HL-60 (cell line): ENCODE results near the gene CNKSR2.

Experiments
- GABPA ChIP-seq: IDR thresholded peaks from 2 replicates; pipeline ENCODE4 v1.6.1; 2012; ENCODE audit warnings: low read depth
- POLR2AphosphoS5 ChIP-seq: IDR thresholded peaks from 2 replicates; pipeline ENCODE4 v1.6.1; 2012; ENCODE audit warnings: low read depth
- REST ChIP-seq: IDR thresholded peaks from 2 replicates; pipeline ENCODE4 v1.6.1; 2012; ENCODE audit warnings: low read depth; ENCODE audit not compliant: insufficient replicate concordance
- SPI1 ChIP-seq: IDR thresholded peaks from 2 replicates; pipeline ENCODE4 v1.6.1; 2012; ENCODE audit warnings: low read depth, mild to moderate bottlenecking, borderline replicate concordance
- TF ChIP-seq, protein P1 (sequence below): IDR thresholded peaks from one replicate; pipeline ENCODE4 v1.5.1; 2011; ENCODE audit warnings: low read length, control low read depth, inconsistent platforms; ENCODE audit not compliant: insufficient read depth

- TF ChIP-seq, protein P1, sequence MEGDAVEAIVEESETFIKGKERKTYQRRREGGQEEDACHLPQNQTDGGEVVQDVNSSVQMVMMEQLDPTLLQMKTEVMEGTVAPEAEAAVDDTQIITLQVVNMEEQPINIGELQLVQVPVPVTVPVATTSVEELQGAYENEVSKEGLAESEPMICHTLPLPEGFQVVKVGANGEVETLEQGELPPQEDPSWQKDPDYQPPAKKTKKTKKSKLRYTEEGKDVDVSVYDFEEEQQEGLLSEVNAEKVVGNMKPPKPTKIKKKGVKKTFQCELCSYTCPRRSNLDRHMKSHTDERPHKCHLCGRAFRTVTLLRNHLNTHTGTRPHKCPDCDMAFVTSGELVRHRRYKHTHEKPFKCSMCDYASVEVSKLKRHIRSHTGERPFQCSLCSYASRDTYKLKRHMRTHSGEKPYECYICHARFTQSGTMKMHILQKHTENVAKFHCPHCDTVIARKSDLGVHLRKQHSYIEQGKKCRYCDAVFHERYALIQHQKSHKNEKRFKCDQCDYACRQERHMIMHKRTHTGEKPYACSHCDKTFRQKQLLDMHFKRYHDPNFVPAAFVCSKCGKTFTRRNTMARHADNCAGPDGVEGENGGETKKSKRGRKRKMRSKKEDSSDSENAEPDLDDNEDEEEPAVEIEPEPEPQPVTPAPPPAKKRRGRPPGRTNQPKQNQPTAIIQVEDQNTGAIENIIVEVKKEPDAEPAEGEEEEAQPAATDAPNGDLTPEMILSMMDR, result no peak
- TF ChIP-seq POLR2AphosphoS5 (no peak), REST (no peak), GABPA (no peak), SPI1 (no peak)
Observed at GRCh38 chrX:21700275-21700674, 326.1 kb downstream of the CNKSR2 start.
